Kidney (tissue), 14 donors: ENCODE measurements around the gene ZC3H12C. TPM values are rescaled to one million over a fixed set of nuclear protein-coding genes. Genes with fewer than 3 reads are reported as not detected.
"Not testable (repeated sequence)": the region's sequence is repeated elsewhere in the genome, so short reads cannot be mapped to it uniquely, and the experiment has no call there.

Experiments used
- DNase-seq, 5 donors: peaks; one replicate each; pipeline ENCODE4 v3.0.0-alpha.2; 2013 to 2020
- FAIRE-seq: peaks from 2 replicates; lab custom pipeline; 2012; peaks lifted over from hg19 to GRCh38; lab: Jason Lieb, UNC
- H3K27ac ChIP-seq, 2 donors: one replicate each; pipeline ENCODE4 v1.7.0; 2013; ENCODE audit warnings: low read depth in 2 of 2, low read length in 2 of 2, inconsistent platforms in 1 of 2
- H3K27me3 ChIP-seq: one replicate; pipeline ENCODE4 v1.7.1; 2013; ENCODE audit warnings: low read length, inconsistent platforms; ENCODE audit not compliant: control insufficient read depth, insufficient read depth
- H3K36me3 ChIP-seq, 3 donors: one replicate each; pipeline versions ENCODE4 v1.7.0 to v1.7.1; 2013; ENCODE audit warnings: low read length in 3 of 3, control low read depth in 1 of 3, inconsistent platforms in 1 of 3; ENCODE audit not compliant: insufficient read depth in 3 of 3, control insufficient read depth in 2 of 3
- H3K4me1 ChIP-seq, 3 donors: one replicate each; pipeline versions ENCODE4 v1.7.0 to v1.7.1; 2013; ENCODE audit warnings: low read length in 3 of 3, inconsistent platforms in 1 of 3, low read depth in 1 of 3; ENCODE audit not compliant: control insufficient read depth in 2 of 3, insufficient read depth in 2 of 3
- H3K4me3 ChIP-seq, 3 donors: one replicate each; pipeline versions ENCODE4 v1.7.0 to v1.8.1; 2013; ENCODE audit warnings: low read length in 3 of 3, control low read depth in 1 of 3, inconsistent platforms in 1 of 3
- H3K9ac ChIP-seq, 3 donors: one replicate each; pipeline versions ENCODE4 v1.7.0 to v1.7.1; 2013; ENCODE audit warnings: low read length in 3 of 3, control low read depth in 1 of 3, inconsistent platforms in 1 of 3
- H3K9me3 ChIP-seq, 3 donors: one replicate each; pipeline versions ENCODE4 v1.7.0 to v1.7.1; 2013; ENCODE audit warnings: low read length in 3 of 3, control low read depth in 1 of 3, inconsistent platforms in 1 of 3; ENCODE audit not compliant: control insufficient read depth in 2 of 3, insufficient read depth in 1 of 3
- CTCF ChIP-seq: IDR thresholded peaks from 3 replicates; pipeline ENCODE4 v1.5.1; 2012; ENCODE audit warnings: mild to moderate bottlenecking, moderate library complexity, borderline replicate concordance; ENCODE audit not compliant: insufficient read depth; ENCODE audit errors: extremely low read depth
- intact Hi-C: fragments of 100-400 bp; cut with DNase I; formaldehyde crosslinking; loops from one replicate; pipeline ENCODE4 v1.11.1; 2022
- polyA plus RNA-seq: library from polyadenylated mRNA; stranded (reverse); fragments of 350-450 nt; fragmentation: Illumina TruSeq; extraction: RNeasy Lipid Tissue Mini Kit (QIAGEN cat#74804); gene quantifications from one replicate; pipeline ENCODE4 v1.2.3, GENCODE V29; 2014; ENCODE audit warnings: low read depth, low replicate concordance; ENCODE audit not compliant: insufficient read depth
- total RNA-seq: library from RNA; stranded (reverse); fragmentation: NEBNext Ultra II Directional; extraction: Animal tissue kit (Norgen Biotek cat#: 25700); gene quantifications from one replicate; pipeline ENCODE4 v1.2.1, GENCODE V29; 2021
- donor health status: control.
- donor health status: control.
- donor health status: control.
- donor health status: control.
- donor health status: control.
- donor health status: DM: yes; HTN: yes; CAD: no.
- donor health status: Normal renal cell carcinoma (clear cell type).

ZC3H12C gene
- total and polyA plus RNA-seq, 2 donors from 2014 or later: 2.3 to 14.3 TPM

- FAIRE-seq (no peak), DNase-seq (no peak)
- Histone ChIP-seq H3K27me3 (no peaks in the 10 kb centered on the region), H3K36me3 (no peaks in the 10 kb centered on the region), H3K9ac (no peak overlapping the region), H3K4me1 (no peaks in the 10 kb centered on the region), H3K9me3 (no peaks in the 10 kb centered on the region), H3K4me3 (no peak overlapping the region), H3K27ac (no peak overlapping the region)
- intact Hi-C loops: no loop called here
- no peak for TF ChIP-seq CTCF
Observed at GRCh38 chr11:110186867-110187266, 93.7 kb downstream of the ZC3H12C start.

- no peaks in the 10 kb centered on the region for H3K36me3 ChIP-seq
- DNase-seq (no peak), FAIRE-seq (no peak)
- H3K4me1 ChIP-seq: no peaks in the 10 kb centered on the region
- intact Hi-C loops: no loop called here
- H3K4me3 ChIP-seq: no peak overlapping the region
- no peaks in the 10 kb centered on the region for H3K9me3 ChIP-seq
- TF ChIP-seq CTCF: no peak
- H3K27me3 ChIP-seq: no peaks in the 10 kb centered on the region
- H3K27ac ChIP-seq: no peak overlapping the region
- no peak overlapping the region for H3K9ac ChIP-seq
Observed at GRCh38 chr11:110187731-110188130, 94.5 kb downstream of the ZC3H12C start.

- no peak overlapping the region for H3K9ac ChIP-seq
- intact Hi-C loops: loop anchor here (10.0 kb wide), 1 partner anchor 184 kb away; no protein-coding TSS in a partner anchor
Observed at GRCh38 chr11:110190885-110191284, 97.7 kb downstream of the ZC3H12C start.

GRCh38 chr11:110192604-110193282 lies 99.6 kb downstream of the ZC3H12C start:
- H3K36me3 ChIP-seq, H3K27ac ChIP-seq, H3K27me3 ChIP-seq, FAIRE-seq, H3K9ac ChIP-seq, DNase-seq, H3K4me3 ChIP-seq, H3K4me1 ChIP-seq, H3K9me3 ChIP-seq: not testable (repeated sequence)
- intact Hi-C loops: loop anchor here (10.0 kb wide), 1 partner anchor 182 kb away; no protein-coding TSS in a partner anchor

More at GRCh38 chr11:110190885-110191284, 97.7 kb downstream of the ZC3H12C start:
- H3K9me3 ChIP-seq: no peaks in the 10 kb centered on the region
- H3K27me3 ChIP-seq: no peaks in the 10 kb centered on the region
- FAIRE-seq (no peak), DNase-seq (no peak)
- H3K36me3 ChIP-seq: no peaks in the 10 kb centered on the region
- TF ChIP-seq CTCF: no peak
- no peak overlapping the region for H3K4me3 ChIP-seq
- H3K4me1 ChIP-seq: peaks cover 2 to 8% (median 3%) of the 10 kb centered on the region in 3 donors
- no peak overlapping the region for H3K27ac ChIP-seq

GRCh38 chr11:110194211-110194766 lies 101.1 kb downstream of the ZC3H12C start:
- not testable (repeated sequence) for H3K36me3 ChIP-seq, H3K9me3 ChIP-seq, H3K27me3 ChIP-seq, H3K4me3 ChIP-seq, FAIRE-seq, H3K27ac ChIP-seq, H3K9ac ChIP-seq, DNase-seq, H3K4me1 ChIP-seq
- intact Hi-C loops: loop anchor here (10.0 kb wide), 1 partner anchor 181 kb away; no protein-coding TSS in a partner anchor
